Bronchial epithelial cell (primary cell): ENCODE data around the gene PLD1. TPM values are rescaled to one million over a fixed set of nuclear protein-coding genes. Genes with fewer than 3 reads are reported as not detected.

Experiments used
- DNase-seq: peaks from one replicate; pipeline ENCODE4 v3.0.0-alpha.2; 2010; ENCODE audit warnings: low read depth
- FAIRE-seq: peaks from 2 replicates; lab custom pipeline; 2011; peaks lifted over from hg19 to GRCh38; lab: Jason Lieb, UNC
- H3K27me3 ChIP-seq: 2 replicates; pipeline ENCODE4 v1.5.1; 2011; ENCODE audit warnings: low read length; ENCODE audit not compliant: control insufficient read depth, insufficient read depth
- H3K36me3 ChIP-seq: 2 replicates; pipeline ENCODE4 v1.5.1; 2011; ENCODE audit warnings: low read length; ENCODE audit not compliant: control insufficient read depth, insufficient read depth
- H3K4me3 ChIP-seq: 2 replicates; pipeline ENCODE4 v1.5.1; 2011; ENCODE audit warnings: mild to moderate bottlenecking, low read depth, low read length, control low read depth
- CTCF ChIP-seq: IDR thresholded peaks from 2 replicates; pipeline ENCODE4 v1.5.1; 2011; ENCODE audit warnings: mild to moderate bottlenecking, moderate library complexity, low read length, control low read depth, inconsistent platforms; ENCODE audit not compliant: insufficient read depth, severe bottlenecking
- total RNA-seq: library from RNA; depleted of rRNA; stranded (reverse); fragments of >200 nt; gene quantifications from 2 replicates; pipeline ENCODE4 v1.2.1, GENCODE V29; 2014

PLD1 gene
- total RNA-seq, 1 donor from 2014 or later = 10.5 TPM

- DNase-seq (no peak), FAIRE-seq (no peak)
- no peak for TF ChIP-seq CTCF
- no peaks in the 10 kb centered on the region for H3K36me3 ChIP-seq
- no peaks in the 10 kb centered on the region for H3K27me3 ChIP-seq
- H3K4me3 ChIP-seq = no peak overlapping the region
These were observed 24.8 kb upstream of the PLD1 start for GRCh38 chr3:171835116-171835515.

- H3K4me3 ChIP-seq = no peak overlapping the region
- no peak for TF ChIP-seq CTCF
- no peak for DNase-seq
- FAIRE-seq = no peak
- H3K36me3 ChIP-seq = no peaks in the 10 kb centered on the region
- no peaks in the 10 kb centered on the region for H3K27me3 ChIP-seq
These were observed 24.1 kb upstream of the PLD1 start for GRCh38 chr3:171834461-171834801.

- TF ChIP-seq CTCF = peak; percentile 49
- DNase-seq = peak; percentile 59
These were observed 23.6 kb upstream of the PLD1 start for GRCh38 chr3:171833789-171834460.

GRCh38 chr3:171832989-171833388 lies 22.7 kb upstream of the PLD1 start:
- H3K27me3 ChIP-seq = no peaks in the 10 kb centered on the region
- H3K4me3 ChIP-seq = no peak overlapping the region
- no peak for FAIRE-seq
- no peaks in the 10 kb centered on the region for H3K36me3 ChIP-seq
- DNase-seq = no peak
- TF ChIP-seq CTCF = no peak

More at GRCh38 chr3:171833789-171834460, 23.6 kb upstream of the PLD1 start:
- no peak for FAIRE-seq
- Histone ChIP-seq H3K36me3 (no peaks in the 10 kb centered on the region), H3K27me3 (no peaks in the 10 kb centered on the region), H3K4me3 (no peak overlapping the region)

GRCh38 chr3:171831936-171832335 lies 21.7 kb upstream of the PLD1 start:
- no peak for TF ChIP-seq CTCF
- no peak for FAIRE-seq

GRCh38 chr3:171830518-171830875 lies 20.2 kb upstream of the PLD1 start:
- no peak for TF ChIP-seq CTCF
- no peak overlapping the region for H3K4me3 ChIP-seq
- H3K36me3 ChIP-seq = no peaks in the 10 kb centered on the region
- H3K27me3 ChIP-seq = no peaks in the 10 kb centered on the region
- FAIRE-seq = no peak
- DNase-seq = no peak

More at GRCh38 chr3:171831936-171832335, 21.7 kb upstream of the PLD1 start:
- no peak overlapping the region for H3K4me3 ChIP-seq
- H3K27me3 ChIP-seq = no peaks in the 10 kb centered on the region
- no peaks in the 10 kb centered on the region for H3K36me3 ChIP-seq
- no peak for DNase-seq
